Naive B cell (primary cell): ENCODE measurements around the gene EGFR. TPM values are rescaled to one million over a fixed set of nuclear protein-coding genes. Genes with fewer than 3 reads are reported as not detected.
A peak's percentile ranks its signal among the peaks of the same experiment; 100 is the strongest.

Experiments
- ATAC-seq, 2 donors: fragments of 150-1000 bp; cut with Tn5 transposase; 2 replicates each; pipeline ENCODE4 v1.10.0; 2021; ENCODE audit warnings: low read depth in 2 of 2, mild to moderate bottlenecking in 2 of 2, moderate library complexity in 2 of 2
- DNase-seq: peaks from one replicate; pipeline ENCODE4 v3.0.0; 2022
- H3K27ac Mint-ChIP-seq, 6 donors: one replicate each; pipeline ENCODE4 v1.8.0; 2020 to 2022; ENCODE audit warnings: mild to moderate bottlenecking in 6 of 6, mixed read lengths in 6 of 6, moderate library complexity in 5 of 6, inconsistent platforms in 2 of 6
- H3K27me3 Mint-ChIP-seq, 3 donors: one replicate each; pipeline ENCODE4 v1.8.0; 2021 to 2022; ENCODE audit warnings: mixed read lengths in 3 of 3, mild to moderate bottlenecking in 1 of 3
- H3K36me3 Mint-ChIP-seq, 2 donors: one replicate each; pipeline ENCODE4 v1.8.0; 2020 to 2022; ENCODE audit warnings: mixed read lengths in 2 of 2, inconsistent platforms in 1 of 2, mild to moderate bottlenecking in 1 of 2
- H3K4me1 Mint-ChIP-seq, 3 donors: one replicate each; pipeline ENCODE4 v1.8.0; 2020 to 2022; ENCODE audit warnings: mixed read lengths in 3 of 3, inconsistent platforms in 1 of 3, mild to moderate bottlenecking in 1 of 3, moderate library complexity in 1 of 3
- H3K4me3 Mint-ChIP-seq, 8 donors: one replicate each; pipeline ENCODE4 v1.8.0; 2020 to 2022; ENCODE audit warnings: mild to moderate bottlenecking in 8 of 8, mixed read lengths in 8 of 8, moderate library complexity in 8 of 8, inconsistent platforms in 2 of 8
- H3K9me3 Mint-ChIP-seq, 7 donors: one replicate each; pipeline ENCODE4 v1.8.0; 2020 to 2022; ENCODE audit warnings: mixed read lengths in 7 of 7, mild to moderate bottlenecking in 5 of 7, inconsistent platforms in 2 of 7, moderate library complexity in 1 of 7
- polyA plus RNA-seq, 6 donors: library from polyadenylated mRNA; unstranded; fragments of 300-500 nt; fragmentation: Illumina TruSeq; gene quantifications; one replicate each; pipeline ENCODE4 v1.2.3, GENCODE V29; 2021; ENCODE audit warnings: low read depth in 6 of 6

Gene EGFR
- polyA plus RNA-seq, 6 donors from 2014 or later, result not detected

GRCh38 chr7:55172161-55172560, 153.3 kb downstream of the EGFR start:
- ATAC-seq (no peak), DNase-seq (no peak)
- H3K27ac Mint-ChIP-seq, result no peak overlapping the region
- H3K36me3 Mint-ChIP-seq, result peaks cover 0 to 4% of the 10 kb centered on the region in 2 donors
- H3K27me3 Mint-ChIP-seq, result peaks cover 0 to 16% (median 5%) of the 10 kb centered on the region in 3 donors
- peaks cover 0 to 19% (median 0%) of the 10 kb centered on the region in 7 donors for H3K9me3 Mint-ChIP-seq
- H3K4me1 Mint-ChIP-seq, result no peaks in the 10 kb centered on the region
- no peak overlapping the region for H3K4me3 Mint-ChIP-seq

- peaks cover 0 to 16% (median 5%) of the 10 kb centered on the region in 3 donors for H3K27me3 Mint-ChIP-seq
- ATAC-seq, result no peak
- DNase-seq, result no peak
- peaks cover 0 to 14% (median 0%) of the 10 kb centered on the region in 7 donors for H3K9me3 Mint-ChIP-seq
- no peak overlapping the region for H3K27ac Mint-ChIP-seq
- H3K4me1 Mint-ChIP-seq, result no peaks in the 10 kb centered on the region
- no peak overlapping the region for H3K4me3 Mint-ChIP-seq
- H3K36me3 Mint-ChIP-seq, result no peaks in the 10 kb centered on the region
Measured at GRCh38 chr7:55172881-55173609, 154.2 kb downstream of the EGFR start.

- peaks cover 0 to 16% (median 5%) of the 10 kb centered on the region in 3 donors for H3K27me3 Mint-ChIP-seq
- H3K4me3 Mint-ChIP-seq, result no peak overlapping the region
- H3K4me1 Mint-ChIP-seq, result no peaks in the 10 kb centered on the region
- peaks cover 0 to 14% (median 0%) of the 10 kb centered on the region in 7 donors for H3K9me3 Mint-ChIP-seq
- no peaks in the 10 kb centered on the region for H3K36me3 Mint-ChIP-seq
- ATAC-seq (no peak), DNase-seq (no peak)
- H3K27ac Mint-ChIP-seq, result no peak overlapping the region
Measured at GRCh38 chr7:55173671-55174070, 154.9 kb downstream of the EGFR start.

- Mint-ChIP-seq H3K36me3 (no peaks in the 10 kb centered on the region), H3K27ac (no peak overlapping the region), H3K9me3 (peaks cover 0 to 13% (median 0%) of the 10 kb centered on the region in 7 donors), H3K4me1 (no peaks in the 10 kb centered on the region), H3K27me3 (peaks cover 0 to 16% (median 11%) of the 10 kb centered on the region in 3 donors), H3K4me3 (no peak overlapping the region)
- DNase-seq (no peak), ATAC-seq (no peak)
Measured at GRCh38 chr7:55174456-55174855, 155.6 kb downstream of the EGFR start.

GRCh38 chr7:55174856-55175255, 156.0 kb downstream of the EGFR start:
- Mint-ChIP-seq H3K9me3 (peaks cover 0 to 10% (median 0%) of the 10 kb centered on the region in 7 donors), H3K27ac (peak overlapping the region in 1 of 6 donors; percentile 35), H3K36me3 (no peaks in the 10 kb centered on the region), H3K27me3 (peaks cover 0 to 16% (median 11%) of the 10 kb centered on the region in 3 donors), H3K4me3 (no peak overlapping the region), H3K4me1 (no peaks in the 10 kb centered on the region)
- no peak for ATAC-seq
- DNase-seq, result no peak

- Mint-ChIP-seq H3K9me3 (peaks cover 0 to 4% (median 0%) of the 10 kb centered on the region in 7 donors), H3K27ac (no peak overlapping the region), H3K4me1 (no peaks in the 10 kb centered on the region), H3K4me3 (no peak overlapping the region), H3K27me3 (peaks cover 0 to 5% (median 3%) of the 10 kb centered on the region in 3 donors), H3K36me3 (no peaks in the 10 kb centered on the region)
- DNase-seq, result no peak
- no peak for ATAC-seq
Measured at GRCh38 chr7:55177068-55177530, 158.3 kb downstream of the EGFR start.

GRCh38 chr7:55177589-55178261, 158.9 kb downstream of the EGFR start:
- Mint-ChIP-seq H3K36me3 (no peaks in the 10 kb centered on the region), H3K27me3 (peaks cover 0 to 5% (median 0%) of the 10 kb centered on the region in 3 donors), H3K4me3 (no peak overlapping the region), H3K4me1 (no peaks in the 10 kb centered on the region), H3K27ac (no peak overlapping the region), H3K9me3 (peaks cover 0 to 3% (median 0%) of the 10 kb centered on the region in 7 donors)
- ATAC-seq, result no peak
- DNase-seq, result no peak

- no peak overlapping the region for H3K27ac Mint-ChIP-seq
- DNase-seq (no peak), ATAC-seq (no peak)
- peaks cover 0 to 5% (median 0%) of the 10 kb centered on the region in 3 donors for H3K27me3 Mint-ChIP-seq
- no peak overlapping the region for H3K4me3 Mint-ChIP-seq
- no peaks in the 10 kb centered on the region for H3K4me1 Mint-ChIP-seq
- peaks cover 0 to 3% (median 0%) of the 10 kb centered on the region in 7 donors for H3K9me3 Mint-ChIP-seq
- no peaks in the 10 kb centered on the region for H3K36me3 Mint-ChIP-seq
Measured at GRCh38 chr7:55178292-55178862, 159.6 kb downstream of the EGFR start.

GRCh38 chr7:55178863-55179773, 160.3 kb downstream of the EGFR start:
- Mint-ChIP-seq H3K4me3 (no peak overlapping the region), H3K9me3 (peaks cover 0 to 3% (median 0%) of the 10 kb centered on the region in 7 donors), H3K27ac (no peak overlapping the region), H3K4me1 (no peaks in the 10 kb centered on the region), H3K27me3 (peaks cover 0 to 5% (median 0%) of the 10 kb centered on the region in 3 donors), H3K36me3 (no peaks in the 10 kb centered on the region)
- DNase-seq (no peak), ATAC-seq (no peak)

GRCh38 chr7:55179931-55180682, 161.3 kb downstream of the EGFR start:
- Mint-ChIP-seq H3K4me1 (no peaks in the 10 kb centered on the region), H3K9me3 (no peaks in the 10 kb centered on the region), H3K36me3 (no peaks in the 10 kb centered on the region), H3K27ac (no peak overlapping the region), H3K27me3 (peaks cover 0 to 5% (median 2%) of the 10 kb centered on the region in 3 donors), H3K4me3 (no peak overlapping the region)
- DNase-seq (no peak), ATAC-seq (no peak)

GRCh38 chr7:55180963-55181542, 162.2 kb downstream of the EGFR start:
- peaks cover 0 to 9% (median 5%) of the 10 kb centered on the region in 3 donors for H3K27me3 Mint-ChIP-seq
- no peaks in the 10 kb centered on the region for H3K4me1 Mint-ChIP-seq
- no peak overlapping the region for H3K4me3 Mint-ChIP-seq
- peak overlapping the region in 1 of 6 donors; percentile 23 for H3K27ac Mint-ChIP-seq
- no peaks in the 10 kb centered on the region for H3K36me3 Mint-ChIP-seq
- ATAC-seq (no peak), DNase-seq (no peak)
- no peaks in the 10 kb centered on the region for H3K9me3 Mint-ChIP-seq

GRCh38 chr7:55181762-55182161, 162.9 kb downstream of the EGFR start:
- Mint-ChIP-seq H3K27me3 (peaks cover 4 to 11% (median 10%) of the 10 kb centered on the region in 3 donors), H3K4me3 (no peak overlapping the region), H3K36me3 (no peaks in the 10 kb centered on the region), H3K27ac (no peak overlapping the region), H3K4me1 (no peaks in the 10 kb centered on the region), H3K9me3 (no peaks in the 10 kb centered on the region)
- DNase-seq (no peak), ATAC-seq (no peak)
